ENCODE data around the gene IGF2. TPM values are rescaled to one million over a fixed set of nuclear protein-coding genes. Genes with fewer than 3 reads are reported as not detected.

Gene IGF2
- total and polyA plus RNA-seq, 7 donors: 5.9 to 471 (median 60.2) TPM

DNA sequence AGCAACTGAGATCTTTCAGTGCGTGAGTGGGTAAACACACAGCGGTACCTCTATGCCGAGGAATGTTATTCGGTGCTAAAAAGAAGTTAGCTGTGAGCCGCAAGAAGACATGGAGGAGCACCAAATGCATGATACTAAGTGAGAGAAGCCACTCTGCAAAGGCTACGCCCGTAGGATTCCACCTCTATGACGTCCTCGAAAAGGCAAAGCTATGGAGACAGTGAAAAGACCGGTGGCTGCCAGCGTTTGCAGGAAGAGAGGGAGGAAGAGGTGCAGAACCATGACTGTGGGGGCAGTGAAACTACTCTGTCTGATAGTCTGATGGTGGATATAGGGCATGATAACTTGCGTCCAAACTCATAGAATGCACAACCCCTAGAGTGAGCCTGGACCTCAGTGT lies 28.7 kb downstream of the IGF2 start:
- TF ChIP-seq, protein P1, sequence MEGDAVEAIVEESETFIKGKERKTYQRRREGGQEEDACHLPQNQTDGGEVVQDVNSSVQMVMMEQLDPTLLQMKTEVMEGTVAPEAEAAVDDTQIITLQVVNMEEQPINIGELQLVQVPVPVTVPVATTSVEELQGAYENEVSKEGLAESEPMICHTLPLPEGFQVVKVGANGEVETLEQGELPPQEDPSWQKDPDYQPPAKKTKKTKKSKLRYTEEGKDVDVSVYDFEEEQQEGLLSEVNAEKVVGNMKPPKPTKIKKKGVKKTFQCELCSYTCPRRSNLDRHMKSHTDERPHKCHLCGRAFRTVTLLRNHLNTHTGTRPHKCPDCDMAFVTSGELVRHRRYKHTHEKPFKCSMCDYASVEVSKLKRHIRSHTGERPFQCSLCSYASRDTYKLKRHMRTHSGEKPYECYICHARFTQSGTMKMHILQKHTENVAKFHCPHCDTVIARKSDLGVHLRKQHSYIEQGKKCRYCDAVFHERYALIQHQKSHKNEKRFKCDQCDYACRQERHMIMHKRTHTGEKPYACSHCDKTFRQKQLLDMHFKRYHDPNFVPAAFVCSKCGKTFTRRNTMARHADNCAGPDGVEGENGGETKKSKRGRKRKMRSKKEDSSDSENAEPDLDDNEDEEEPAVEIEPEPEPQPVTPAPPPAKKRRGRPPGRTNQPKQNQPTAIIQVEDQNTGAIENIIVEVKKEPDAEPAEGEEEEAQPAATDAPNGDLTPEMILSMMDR (IDR thresholded peaks at IDR 0.05): no peak
- Histone ChIP-seq H3K4me3 (no peak overlapping the region), H3K36me3 (ENCODE audit: insufficient read depth in 1 of 2, low read depth in 1 of 2) (no peaks in the 10 kb centered on the region), H3K9me3 (no peaks in the 10 kb centered on the region), H3K27ac (no peak overlapping the region), H3K27me3 (ENCODE audit: insufficient read depth in 3 of 3, low read length in 2 of 3) (no peaks in the 10 kb centered on the region), H3K4me1 (peaks cover 10% of the 10 kb centered on the region)
- ATAC-seq (no peak), DNase-seq (peak in 1 of 2 donors; percentile 3)
- intact Hi-C loops (cut with DNase I): no loop called here
- 90 to 94% (median 91%) methylated on average over 12 of the region's 12 CpGs for WGBS, 3 donors

DNA sequence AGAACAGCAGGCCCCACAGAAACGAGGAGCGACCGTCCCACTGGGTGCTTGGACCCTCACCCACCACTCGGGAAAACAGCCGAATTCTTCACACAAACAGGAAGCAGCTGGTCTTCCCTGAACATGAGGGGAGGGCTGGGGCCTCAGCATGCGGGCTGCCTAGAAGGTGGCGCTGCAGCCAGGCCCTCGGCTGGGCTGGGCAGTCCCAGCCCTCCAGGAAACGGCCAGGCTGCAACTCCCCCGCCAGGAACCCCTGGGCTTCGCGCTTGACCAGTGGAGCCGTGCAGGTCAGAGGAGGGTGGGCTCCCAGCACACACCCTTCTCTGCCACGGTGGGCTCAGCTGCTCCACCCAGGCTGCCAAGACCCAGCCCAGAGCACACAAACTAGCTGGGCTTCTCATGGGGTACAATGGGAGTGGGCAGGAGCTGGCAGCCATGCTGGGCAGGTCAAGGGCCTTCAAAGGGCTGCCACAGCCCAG lies 29.6 kb downstream of the IGF2 start:
- Histone ChIP-seq H3K36me3 (ENCODE audit: insufficient read depth in 1 of 2, low read depth in 1 of 2) (no peaks in the 10 kb centered on the region), H3K4me1 (peaks cover 19% of the 10 kb centered on the region), H3K27me3 (ENCODE audit: insufficient read depth in 3 of 3, low read length in 2 of 3) (no peaks in the 10 kb centered on the region), H3K4me3 (no peak overlapping the region), H3K9me3 (no peaks in the 10 kb centered on the region), H3K27ac (no peak overlapping the region)
- TF ChIP-seq, protein P1 (IDR thresholded peaks at IDR 0.05): no peak
- ATAC-seq (no peak), DNase-seq (peak in 1 of 2 donors; percentile 59)
- 37 to 48% (median 47%) methylated on average over 14 of the region's 14 CpGs for WGBS, 3 donors
- intact Hi-C loops (cut with DNase I): no loop called here

DNA sequence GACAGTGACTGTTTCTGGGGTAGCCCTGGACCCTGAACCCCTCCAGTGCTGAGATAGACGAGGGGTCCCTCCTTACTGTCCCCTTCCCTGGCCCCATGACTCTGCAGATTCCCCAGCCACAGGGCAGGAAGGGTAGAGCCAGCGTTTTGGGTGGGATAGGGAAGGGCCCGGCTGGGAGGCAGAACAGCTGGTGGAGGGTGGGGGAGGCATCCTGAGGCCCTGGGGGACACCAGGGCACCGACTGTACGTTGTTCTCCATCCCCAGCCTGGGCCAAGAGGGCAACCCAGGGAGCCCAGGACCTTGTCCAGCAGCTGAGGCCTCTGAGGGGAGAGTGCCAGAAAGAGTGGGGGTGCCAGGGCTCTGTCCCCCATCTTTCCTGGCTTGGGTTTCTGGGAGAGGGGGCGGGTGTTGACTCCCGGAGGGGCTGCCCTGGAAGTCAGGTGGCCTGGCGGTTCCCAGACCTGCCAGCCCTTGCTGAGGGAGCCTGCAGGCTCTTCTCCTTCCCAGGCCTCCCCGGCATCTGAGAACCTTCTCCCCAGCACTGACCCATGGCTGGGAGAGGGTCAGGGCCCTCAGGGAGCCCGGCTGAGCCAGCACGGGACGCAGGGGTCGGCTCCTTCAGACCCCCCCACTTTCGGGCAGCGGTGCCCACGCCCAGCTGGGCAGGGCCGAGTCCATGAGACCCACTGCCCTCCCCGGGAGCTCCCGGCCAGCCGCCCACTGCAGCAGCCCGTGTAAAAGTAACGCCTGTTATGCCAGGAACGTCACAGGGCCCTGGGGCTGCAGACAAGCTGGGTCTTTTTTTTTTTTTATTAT lies 30.3 kb downstream of the IGF2 start:
- Histone ChIP-seq H3K36me3 (ENCODE audit: insufficient read depth in 1 of 2, low read depth in 1 of 2) (no peaks in the 10 kb centered on the region), H3K27ac (no peak overlapping the region), H3K9me3 (no peaks in the 10 kb centered on the region), H3K27me3 (ENCODE audit: insufficient read depth in 3 of 3, low read length in 2 of 3) (no peaks in the 10 kb centered on the region), H3K4me3 (no peak overlapping the region), H3K4me1 (peaks cover 20% of the 10 kb centered on the region)
- WGBS, 3 donors: 42 to 65% (median 50%) methylated on average over 20 to 23 of the region's 23 CpGs
- ATAC-seq (no peak), DNase-seq (peak in 1 of 2 donors; percentile 49)
- intact Hi-C loops (cut with DNase I): no loop called here
- TF ChIP-seq, protein P1 (IDR thresholded peaks at IDR 0.05): no peak

DNA sequence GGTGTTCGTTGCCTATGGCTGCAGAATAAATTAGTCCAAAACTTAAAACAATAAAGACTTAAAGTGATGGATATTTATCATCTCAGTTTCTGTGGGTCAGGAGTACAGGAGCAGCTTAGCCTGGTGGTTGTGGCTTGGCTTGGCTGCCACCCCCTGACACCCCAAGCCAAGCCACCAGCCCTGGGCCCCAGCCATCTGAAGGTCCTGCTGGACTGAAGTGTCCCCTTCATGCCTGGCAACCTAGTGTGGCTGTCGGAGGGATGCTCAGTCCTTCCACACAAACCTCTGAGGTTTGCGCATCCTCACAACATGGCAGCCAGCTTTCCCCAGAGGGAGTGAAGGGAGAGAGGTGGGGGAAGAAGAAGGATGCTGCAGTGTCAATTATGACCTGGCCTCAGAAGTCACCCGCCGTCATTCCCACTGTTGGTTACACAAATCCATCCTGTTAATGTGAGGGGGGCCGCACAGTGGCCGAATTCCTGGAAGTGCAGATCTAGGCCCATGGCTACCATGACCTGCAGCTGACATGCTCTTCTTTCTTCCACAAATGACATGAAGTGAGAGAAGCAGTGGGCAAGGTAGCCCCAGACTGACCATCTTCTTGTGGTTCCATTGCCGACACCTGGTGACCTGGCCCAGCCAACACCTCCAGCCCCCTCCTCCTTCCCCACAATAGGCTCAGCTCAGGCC lies 31.1 kb downstream of the IGF2 start:
- DNase-seq: peak in 1 of 2 donors; percentile 23
- H3K36me3 ChIP-seq (ENCODE audit: insufficient read depth in 1 of 2, low read depth in 1 of 2): no peaks in the 10 kb centered on the region
- TF ChIP-seq, protein P1 (IDR thresholded peaks at IDR 0.05): no peak
- ATAC-seq: no peak
- H3K27ac ChIP-seq: no peak overlapping the region
- intact Hi-C loops (cut with DNase I): loop anchor here in 1 of 2 donors (2.0 kb wide), 1 partner anchor 19 kb away; no protein-coding TSS in a partner anchor
- H3K4me3 ChIP-seq: no peak overlapping the region
- no peaks in the 10 kb centered on the region for H3K27me3 ChIP-seq (ENCODE audit: insufficient read depth in 3 of 3, low read length in 2 of 3)
- H3K4me1 ChIP-seq: peaks cover 20% of the 10 kb centered on the region
- 89 to 96% (median 95%) methylated on average over 8 of the region's 8 CpGs for WGBS, 3 donors
- no peaks in the 10 kb centered on the region for H3K9me3 ChIP-seq
